HUES64 (cell line): ENCODE results near the gene DCTPP1.
A peak's percentile ranks its signal among the peaks of the same experiment; 100 is the strongest.
"Not testable (repeated sequence)": the region's sequence is repeated elsewhere in the genome, so short reads cannot be mapped to it uniquely, and the experiment has no call there.

Experiments used
- H3K27ac ChIP-seq: 2 replicates; pipeline ENCODE4 v1.7.0; 2013; ENCODE audit warnings: low read depth, low read length, inconsistent platforms
- H3K27me3 ChIP-seq: 2 replicates; pipeline ENCODE4 v1.6.1; 2013; ENCODE audit warnings: mild to moderate bottlenecking, low read length; ENCODE audit not compliant: insufficient read depth
- H3K36me3 ChIP-seq: 2 replicates; pipeline ENCODE4 v1.6.1; 2013; ENCODE audit warnings: mild to moderate bottlenecking, low read length; ENCODE audit not compliant: insufficient read depth
- H3K4me1 ChIP-seq: 2 replicates; pipeline ENCODE4 v1.6.1; 2013; ENCODE audit warnings: mild to moderate bottlenecking, low read length, moderate library complexity; ENCODE audit not compliant: insufficient read depth
- H3K4me3 ChIP-seq: 2 replicates; pipeline ENCODE4 v1.5.1; 2013; ENCODE audit warnings: mild to moderate bottlenecking, low read length, moderate library complexity
- H3K9ac ChIP-seq: 2 replicates; pipeline ENCODE4 v1.6.1; 2013; ENCODE audit warnings: mild to moderate bottlenecking, low read depth, low read length
- H3K9me3 ChIP-seq: 2 replicates; pipeline ENCODE4 v1.6.1; 2013; ENCODE audit warnings: low read depth, low read length; ENCODE audit not compliant: insufficient read depth
- WGBS: fragments of 150-250, 120-280 bp; methylation state at CpG from one replicate; pipeline ENCODE4 v1.1.7; 2013; ENCODE audit warnings: missing lambda C conversion rate; 5-methylcytosine and 5-hydroxymethylcytosine counted together

Gene DCTPP1

DNA sequence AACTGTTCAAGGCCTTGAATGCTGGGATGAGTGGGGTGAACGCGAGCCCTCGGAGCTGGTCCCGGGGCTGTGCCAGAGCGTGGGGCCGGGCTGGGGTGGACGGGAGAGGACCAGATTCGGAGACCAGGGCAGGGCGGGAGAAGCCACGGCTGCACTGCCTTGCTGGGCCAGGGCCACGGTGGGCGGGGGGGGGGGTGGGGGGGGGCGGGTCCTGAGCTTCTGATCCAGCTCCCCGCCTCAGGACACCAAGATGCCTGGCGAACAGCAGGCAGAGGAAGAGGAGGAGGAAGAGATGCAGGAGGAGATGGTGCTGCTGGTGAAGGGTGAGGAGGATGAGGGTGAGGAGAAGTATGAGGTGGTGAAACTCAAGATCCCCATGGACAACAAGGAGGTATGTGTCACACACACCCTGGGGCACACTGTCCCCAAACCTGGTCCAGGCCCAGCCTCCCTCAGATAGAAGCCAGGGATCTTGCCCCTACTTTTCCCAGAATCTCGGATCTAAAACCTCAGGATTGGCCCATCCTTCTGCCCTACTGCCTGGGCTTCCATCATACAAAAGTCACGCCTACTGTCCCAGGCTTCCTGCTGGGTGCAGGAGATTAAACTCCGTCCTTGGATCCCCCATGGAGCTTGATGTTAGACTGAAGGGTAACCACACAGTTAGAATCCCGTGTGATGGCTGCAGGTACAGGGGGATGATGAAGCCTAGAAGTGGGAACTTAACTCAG is 21.9 kb downstream of the DCTPP1 start:
- 15% methylated on average over 14 of the region's 19 CpGs for WGBS
- peak overlapping the region; percentile 94 for H3K27ac ChIP-seq

DNA sequence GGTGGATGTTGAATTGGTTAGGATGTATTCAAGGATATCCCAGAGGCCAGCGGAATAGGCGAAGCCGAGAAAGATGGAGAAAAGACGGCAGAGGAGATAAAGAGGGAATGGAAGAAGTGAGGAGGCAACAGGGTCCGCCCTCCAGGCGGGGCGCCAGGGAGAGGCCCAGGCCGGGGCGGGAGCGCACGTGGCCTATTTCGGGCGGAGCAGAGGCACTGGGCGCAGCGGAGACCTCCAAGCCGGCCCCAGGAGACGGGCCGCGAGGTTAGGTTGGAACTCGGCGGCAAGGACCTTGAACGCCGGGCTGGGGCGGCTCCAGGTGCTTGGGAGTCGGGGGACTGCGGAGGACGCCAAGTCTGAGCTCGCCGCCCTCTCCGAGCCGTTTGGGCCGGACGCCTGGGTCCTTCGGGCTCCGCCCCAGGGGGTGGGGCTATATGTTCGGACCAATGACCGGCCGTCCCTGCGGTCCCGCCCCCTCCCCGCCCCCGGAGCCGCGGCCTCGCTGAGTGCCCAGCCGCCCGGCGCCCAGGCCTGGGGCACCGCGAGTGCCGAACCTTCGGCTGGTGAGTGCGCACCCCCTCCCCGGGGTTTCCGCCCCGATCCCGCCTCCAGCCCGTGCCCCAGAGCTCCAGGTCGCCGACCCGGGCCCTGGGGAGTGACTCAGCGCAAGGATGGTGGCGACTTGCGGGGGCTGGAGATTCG is 22.6 kb downstream of the DCTPP1 start, which contains the start of gene ZNF771:
Gene ZNF771 (plus strand): TSS at position 505 of the 702 bp plus-strand sequence. CDS start 448 bp downstream, outside the sequence.
- Histone ChIP-seq H3K27me3 (no peaks in the 10 kb centered on the region), H3K9ac (peak within 1 kb of the TSS; percentile 93), H3K36me3 (peaks cover 19% of the 10 kb centered on the region), H3K9me3 (no peaks in the 10 kb centered on the region), H3K27ac (peak within 1 kb of the TSS; percentile 94), H3K4me1 (0 out of 2 replicates have a peak, but pooled peaks cover 5% of the 10 kb centered on the region), H3K4me3 (peak within 1 kb of the TSS; percentile 91)
- WGBS: 1% methylated on average over 65 of the region's 65 CpGs

More for the DNA sequence above, 21.9 kb downstream of the DCTPP1 start:
- peak overlapping the region; percentile 93 for H3K9ac ChIP-seq
- peaks cover 26% of the 10 kb centered on the region for H3K36me3 ChIP-seq
- 0 out of 2 replicates have a peak, but pooled peaks cover 5% of the 10 kb centered on the region for H3K4me1 ChIP-seq
- no peaks in the 10 kb centered on the region for H3K9me3 ChIP-seq
- peak overlapping the region; percentile 91 for H3K4me3 ChIP-seq
- no peaks in the 10 kb centered on the region for H3K27me3 ChIP-seq

GRCh38 chr16:30406795-30407101 is 23.1 kb downstream of the DCTPP1 start:
- Histone ChIP-seq H3K9ac (peak overlapping the region; percentile 93), H3K9me3 (no peaks in the 10 kb centered on the region), H3K4me1 (0 out of 2 replicates have a peak, but pooled peaks cover 5% of the 10 kb centered on the region), H3K4me3 (peak overlapping the region; percentile 91), H3K36me3 (peaks cover 14% of the 10 kb centered on the region), H3K27ac (peak overlapping the region; percentile 94), H3K27me3 (no peaks in the 10 kb centered on the region)
- WGBS: 41% methylated on average over 14 of the region's 14 CpGs

- 89% methylated on average over 8 of the region's 8 CpGs for WGBS
- no peak overlapping the region for H3K27ac ChIP-seq
- no peak overlapping the region for H3K4me3 ChIP-seq
- H3K4me1 ChIP-seq: peaks cover 12% of the 10 kb centered on the region; the same call in 1 of the 2 replicates
- no peaks in the 10 kb centered on the region for H3K9me3 ChIP-seq
- H3K27me3 ChIP-seq: no peaks in the 10 kb centered on the region
- H3K9ac ChIP-seq: no peak overlapping the region
- peaks cover 25% of the 10 kb centered on the region for H3K36me3 ChIP-seq
Measured at GRCh38 chr16:30401768-30402425, 27.9 kb downstream of the DCTPP1 start.

DNA sequence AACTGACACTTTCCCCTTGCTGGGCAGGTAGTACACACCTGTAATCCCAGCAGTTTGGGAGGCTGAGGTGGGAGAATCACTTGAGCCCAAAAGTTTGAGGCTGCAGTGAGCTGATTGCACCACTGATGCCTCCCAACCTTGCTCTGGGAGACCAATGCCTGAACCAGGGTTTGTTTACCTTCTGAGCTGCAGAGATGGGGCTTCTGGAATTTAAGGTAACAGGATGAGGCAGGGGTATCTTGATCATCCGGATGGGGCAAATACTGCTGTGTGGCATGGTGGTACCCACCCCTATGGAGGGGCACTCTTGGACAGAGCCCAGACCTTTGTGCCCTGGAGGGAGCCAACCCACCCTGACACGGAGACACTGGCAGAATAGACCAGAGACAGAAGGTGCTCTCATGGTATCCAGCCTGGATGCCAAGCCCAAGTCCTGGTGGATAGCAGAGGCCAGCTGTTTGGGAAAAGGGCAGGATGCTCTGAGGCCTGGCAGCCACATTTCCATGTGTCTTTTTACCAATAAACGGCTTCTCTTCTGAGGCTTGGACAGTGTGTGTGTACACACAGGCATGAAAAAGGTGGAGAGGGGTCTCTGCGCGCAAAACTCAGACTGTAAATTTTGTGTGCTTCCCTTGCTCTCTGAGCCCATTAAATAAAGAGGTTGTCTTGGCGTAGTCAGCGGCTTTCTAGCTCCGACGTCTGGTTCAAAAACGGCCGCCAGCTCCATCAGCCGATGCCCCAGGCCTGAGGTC is 30.2 kb downstream of the DCTPP1 start:
- H3K4me1 ChIP-seq: peaks cover 17% of the 10 kb centered on the region; the same call in 1 of the 2 replicates
- H3K36me3 ChIP-seq: peaks cover 29% of the 10 kb centered on the region
- H3K9ac ChIP-seq: peak overlapping the region; percentile 91
- H3K27me3 ChIP-seq: no peaks in the 10 kb centered on the region
- H3K27ac ChIP-seq: peak overlapping the region; percentile 99
- H3K9me3 ChIP-seq: no peaks in the 10 kb centered on the region
- 23% methylated on average over 12 of the region's 12 CpGs for WGBS
- H3K4me3 ChIP-seq: peak overlapping the region; percentile 56

- WGBS: 82% methylated on average over 23 of the region's 23 CpGs
- H3K9me3 ChIP-seq: no peaks in the 10 kb centered on the region
- peaks cover 29% of the 10 kb centered on the region for H3K36me3 ChIP-seq
- peaks cover 22% of the 10 kb centered on the region; the same call in 1 of the 2 replicates for H3K4me1 ChIP-seq
- H3K27me3 ChIP-seq: no peaks in the 10 kb centered on the region
- H3K4me3 ChIP-seq: 0 out of 2 replicates have a peak overlapping the region, but pooled peaks have one; percentile 56
- H3K27ac ChIP-seq: peak overlapping the region; percentile 99
- peak overlapping the region; percentile 91; the same call in 1 of the 2 replicates for H3K9ac ChIP-seq
Measured at GRCh38 chr16:30398661-30399434, 31.0 kb downstream of the DCTPP1 start.

DNA sequence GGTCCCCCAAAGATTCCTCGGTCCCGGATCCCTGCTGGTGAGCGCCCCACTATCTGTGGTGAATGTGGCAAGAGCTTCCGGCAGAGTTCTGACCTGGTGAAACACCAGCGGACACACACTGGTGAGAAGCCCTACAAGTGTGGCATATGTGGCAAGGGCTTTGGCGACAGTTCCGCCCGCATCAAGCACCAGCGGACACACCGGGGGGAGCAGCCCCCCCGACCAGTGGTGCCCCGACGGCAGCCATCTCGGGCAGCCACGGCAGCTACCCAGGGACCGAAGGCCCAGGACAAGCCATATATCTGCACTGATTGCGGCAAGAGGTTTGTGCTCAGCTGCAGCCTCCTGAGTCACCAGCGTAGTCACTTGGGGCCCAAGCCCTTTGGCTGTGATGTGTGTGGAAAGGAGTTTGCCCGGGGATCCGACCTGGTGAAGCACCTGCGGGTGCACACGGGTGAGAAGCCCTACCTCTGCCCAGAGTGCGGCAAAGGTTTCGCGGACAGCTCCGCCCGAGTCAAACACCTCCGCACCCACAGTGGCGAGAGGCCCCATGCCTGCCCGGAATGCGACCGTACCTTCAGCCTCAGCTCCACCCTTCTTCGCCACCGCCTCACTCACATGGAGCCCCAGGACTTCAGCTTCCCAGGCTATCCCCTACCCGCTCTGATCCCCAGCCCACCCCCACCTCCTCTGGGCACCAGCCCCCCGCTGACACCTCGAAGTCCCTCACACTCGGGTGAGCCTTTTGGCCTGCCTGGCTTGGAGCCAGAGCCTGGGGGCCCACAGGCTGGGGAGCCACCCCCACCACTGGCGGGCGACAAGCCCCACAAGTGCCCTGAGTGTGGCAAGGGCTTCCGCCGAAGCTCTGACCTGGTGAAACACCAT is 31.8 kb downstream of the DCTPP1 start:
- H3K27ac ChIP-seq: no peak overlapping the region; the same call in 1 of the 2 replicates
- H3K36me3 ChIP-seq: peaks cover 29% of the 10 kb centered on the region
- no peaks in the 10 kb centered on the region for H3K9me3 ChIP-seq
- WGBS: 95% methylated on average over 42 of the region's 42 CpGs
- H3K4me3 ChIP-seq: no peak overlapping the region
- no peaks in the 10 kb centered on the region for H3K27me3 ChIP-seq
- peaks cover 23% of the 10 kb centered on the region; the same call in 1 of the 2 replicates for H3K4me1 ChIP-seq
- H3K9ac ChIP-seq: no peak overlapping the region; the same call in 1 of the 2 replicates

DNA sequence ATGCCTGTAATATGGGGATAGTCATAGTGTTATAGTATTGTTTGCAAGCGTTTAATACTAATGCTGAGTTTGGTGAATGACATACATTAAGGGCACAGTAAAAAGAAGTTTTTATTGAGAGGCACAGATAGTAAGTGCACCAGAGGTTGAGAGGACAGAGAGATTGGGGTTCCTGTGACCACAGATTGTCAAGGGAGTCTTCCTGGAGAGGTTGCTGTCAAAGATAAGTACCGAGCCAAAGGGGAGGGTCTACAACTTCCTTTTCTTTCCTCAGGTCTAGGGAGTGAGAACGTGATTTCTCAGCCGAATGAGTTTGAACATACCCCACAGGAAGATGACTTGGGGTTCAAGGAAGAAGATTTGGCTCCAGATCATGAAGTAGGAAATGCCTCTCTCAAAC is 32.8 kb downstream of the DCTPP1 start:
- H3K4me3 ChIP-seq: peak overlapping the region; percentile 94; the same call in 1 of the 2 replicates
- peaks cover 23% of the 10 kb centered on the region; the same call in 1 of the 2 replicates for H3K4me1 ChIP-seq
- WGBS: 93% methylated on average over 4 of the region's 4 CpGs
- H3K27ac ChIP-seq: no peak overlapping the region; the same call in 1 of the 2 replicates
- no peaks in the 10 kb centered on the region for H3K9me3 ChIP-seq
- peaks cover 29% of the 10 kb centered on the region for H3K36me3 ChIP-seq
- no peak overlapping the region for H3K9ac ChIP-seq
- H3K27me3 ChIP-seq: no peaks in the 10 kb centered on the region

DNA sequence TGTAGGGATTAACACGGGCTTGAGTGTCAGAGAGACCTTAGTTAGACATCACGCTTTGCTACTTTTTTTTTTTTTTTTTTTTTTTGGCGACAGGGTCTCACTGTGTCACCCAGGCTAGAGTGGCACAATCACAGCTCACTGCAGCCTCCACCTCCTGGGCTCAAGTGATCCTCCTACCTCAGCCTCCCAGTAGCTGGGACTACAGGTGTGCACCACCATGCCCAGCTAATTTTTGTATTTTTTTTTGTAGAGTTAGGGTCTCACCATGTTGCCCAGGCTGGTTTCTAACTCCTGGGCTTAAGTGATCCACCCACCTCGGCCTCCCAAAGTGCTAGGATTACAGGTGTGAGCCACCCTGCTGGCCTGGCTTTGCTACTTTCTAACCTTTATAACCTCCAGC is 33.2 kb downstream of the DCTPP1 start:
- H3K9me3 ChIP-seq, H3K27me3 ChIP-seq, H3K9ac ChIP-seq, H3K27ac ChIP-seq: not testable (repeated sequence)
- peak overlapping the region; percentile 94 for H3K4me3 ChIP-seq
- WGBS: 93% methylated on average over 4 of the region's 4 CpGs
- peaks cover 23% of the 10 kb centered on the region; the same call in 1 of the 2 replicates for H3K4me1 ChIP-seq
- peaks cover 29% of the 10 kb centered on the region for H3K36me3 ChIP-seq
